GM10847 (cell line): ENCODE measurements around the gene DTNA.

Source experiments
- POLR2A ChIP-seq: IDR thresholded peaks from 2 replicates; pipeline ENCODE4 v1.6.1; 2011; ENCODE audit not compliant: insufficient read length; ENCODE audit errors: extremely low read depth

Gene DTNA

DNA sequence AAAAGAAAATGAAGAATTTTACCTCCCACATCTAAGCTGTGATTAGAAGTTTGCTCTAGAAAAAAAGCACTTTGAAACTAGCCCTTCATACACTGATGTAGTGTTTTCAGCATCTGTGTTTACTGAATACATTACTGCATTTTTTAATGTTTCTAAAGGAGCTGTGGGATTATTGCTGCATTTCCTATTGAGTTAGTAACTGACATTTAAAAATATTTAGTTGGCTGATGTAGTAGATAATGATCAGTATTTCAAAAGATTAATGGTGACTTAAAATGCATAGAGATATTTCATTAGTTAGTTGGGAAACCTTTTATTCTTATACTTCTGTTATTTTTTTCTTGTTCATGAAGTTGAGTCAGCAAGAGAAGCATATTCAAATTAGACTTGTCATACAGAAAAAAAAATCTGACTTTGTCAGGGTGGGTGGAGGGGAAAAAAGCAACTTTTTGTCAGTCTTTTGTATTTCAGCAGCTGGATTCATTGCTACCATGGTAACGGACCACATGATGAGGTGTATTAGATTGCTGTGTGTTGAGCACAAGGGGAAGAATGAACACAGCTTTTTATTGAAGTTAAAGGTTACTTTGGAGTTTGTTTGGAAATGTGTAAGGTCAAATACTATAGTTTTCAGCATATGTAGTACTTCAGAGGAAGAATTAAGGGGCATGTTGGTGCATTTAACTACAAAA is at the start of gene DTNA:
Gene DTNA (plus strand): TSS at position 549 of the 692 bp plus-strand sequence. CDS start 45,679 bp downstream, outside the sequence.
- TF ChIP-seq POLR2A: no peak

DNA sequence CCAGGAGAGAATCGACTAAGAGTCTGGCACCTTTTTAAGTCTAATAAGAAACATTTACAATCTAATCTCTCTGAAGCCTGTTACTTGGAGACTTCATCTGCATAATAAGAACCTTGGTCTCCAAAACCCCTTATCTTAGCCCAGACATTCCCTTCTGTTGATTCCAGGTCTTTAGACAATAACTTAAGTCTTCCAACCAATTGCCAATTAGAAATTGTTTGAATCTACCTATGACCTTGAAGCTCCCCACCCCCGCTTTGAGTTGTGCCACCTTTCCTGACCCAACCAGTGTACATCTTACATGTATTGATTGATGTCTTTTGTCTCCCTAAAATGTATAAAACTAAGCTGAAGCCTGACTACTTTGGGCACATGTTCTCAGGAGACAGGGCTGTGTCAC is 49.5 kb upstream of the DTNA start:
- no peak for TF ChIP-seq POLR2A

DNA sequence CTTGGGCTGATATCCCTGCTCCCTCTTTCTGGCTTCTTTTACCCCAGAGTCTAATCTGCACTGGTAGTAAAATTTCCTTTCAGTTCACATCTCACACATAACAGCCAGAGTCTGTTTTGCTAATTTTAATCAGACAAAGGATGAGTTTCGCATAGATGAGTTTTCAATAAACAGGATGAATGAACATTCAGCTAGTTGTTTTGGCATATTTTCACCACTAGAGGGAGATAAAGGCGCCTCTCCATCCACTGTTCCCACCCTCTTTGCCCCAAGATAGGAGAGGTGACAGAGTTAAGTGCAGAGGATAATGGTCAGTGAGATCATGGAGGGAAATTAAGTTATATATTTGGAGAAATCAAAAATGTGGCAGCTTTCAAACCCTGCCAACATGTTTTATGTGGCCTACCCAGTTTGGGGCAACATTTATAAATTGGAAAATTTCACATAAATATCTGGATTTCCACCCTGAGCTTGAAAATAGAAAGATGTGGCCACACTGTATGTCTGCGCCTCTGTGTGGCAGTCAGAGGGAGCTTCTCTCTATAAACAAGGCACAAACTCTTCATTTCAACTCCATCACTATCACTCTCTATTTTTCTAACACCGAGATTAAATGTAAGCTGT is 48.5 kb upstream of the DTNA start:
- TF ChIP-seq POLR2A: no peak

DNA sequence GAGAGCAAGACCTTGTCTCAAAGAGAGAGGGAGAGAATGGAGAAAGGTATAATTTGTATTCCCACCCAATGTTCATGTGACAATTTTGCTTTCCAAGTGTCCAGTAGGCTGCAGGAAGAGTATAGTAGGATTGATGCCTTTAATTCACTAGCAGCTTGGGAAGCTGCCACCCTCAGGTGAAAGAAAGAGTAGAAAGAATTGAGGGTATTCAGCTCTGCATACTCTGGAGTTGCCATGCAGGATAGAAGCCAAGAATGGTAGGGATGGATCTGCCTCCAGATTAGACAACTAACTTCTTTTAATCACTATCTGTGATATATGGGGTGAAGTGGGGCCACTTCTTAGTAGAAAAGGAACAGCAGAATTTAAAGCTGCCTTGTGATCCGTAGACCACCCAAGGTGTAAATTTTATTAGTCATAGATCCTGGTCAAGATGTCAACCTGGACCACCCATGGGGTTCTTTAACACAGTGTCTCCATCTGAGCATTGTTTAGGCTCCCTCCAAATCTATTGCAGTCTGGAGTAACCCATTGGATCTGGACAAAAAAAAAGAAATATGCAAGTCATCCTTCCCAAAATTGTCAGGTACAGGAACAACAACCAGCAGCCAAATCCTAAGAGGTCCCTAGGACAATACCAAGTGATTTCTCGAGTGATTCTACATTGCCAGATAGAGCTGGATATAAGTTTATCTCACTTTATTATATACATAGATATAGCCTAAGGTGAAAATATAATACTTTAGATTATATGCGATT is 33.1 kb upstream of the DTNA start:
- no peak for TF ChIP-seq POLR2A

DNA sequence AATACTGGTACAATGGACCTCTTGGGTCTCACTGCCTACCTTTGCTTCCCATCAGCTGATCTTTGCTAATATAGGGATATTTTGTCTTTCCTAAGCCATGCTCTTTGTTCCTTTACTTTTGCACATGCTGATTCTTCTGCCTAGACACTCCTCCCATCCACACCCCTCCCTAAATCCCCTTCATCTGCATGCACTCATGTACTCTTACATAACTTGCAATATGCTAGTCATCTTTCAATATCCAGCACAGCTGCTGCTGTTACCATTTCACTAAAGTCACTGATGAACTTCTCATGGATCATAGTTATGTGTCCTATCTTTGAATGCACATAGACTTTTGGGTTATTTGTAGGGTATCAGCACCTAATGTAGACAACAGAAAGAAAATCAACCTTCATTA is 18.5 kb upstream of the DTNA start:
- no peak for TF ChIP-seq POLR2A

DNA sequence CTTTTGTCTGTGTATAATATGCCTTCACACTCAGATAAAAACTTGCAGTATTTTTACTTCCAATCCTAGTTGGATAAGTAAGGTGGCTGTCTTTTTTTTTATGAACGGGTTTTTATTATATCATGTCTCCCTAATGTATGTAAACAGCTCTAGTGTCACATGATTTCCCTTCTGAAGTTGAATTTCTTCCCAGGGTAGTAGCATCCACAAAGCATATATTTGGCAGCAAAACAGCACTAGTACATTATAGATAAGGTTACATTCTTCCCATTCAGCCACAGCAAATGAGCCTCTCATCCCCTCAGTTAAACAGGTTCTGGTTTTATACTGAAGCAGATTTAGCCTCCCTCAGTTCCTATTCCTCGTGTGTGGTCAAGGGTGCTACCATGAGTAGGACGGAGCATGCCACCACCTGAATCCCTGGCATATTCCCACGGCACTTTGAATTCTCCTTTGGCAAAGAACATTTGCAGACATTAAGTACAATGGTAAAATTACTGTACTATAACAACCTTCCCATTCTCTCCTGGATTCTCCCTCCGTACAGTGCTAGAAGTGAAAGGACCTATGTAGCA is 15.4 kb upstream of the DTNA start:
- no peak for TF ChIP-seq POLR2A

DNA sequence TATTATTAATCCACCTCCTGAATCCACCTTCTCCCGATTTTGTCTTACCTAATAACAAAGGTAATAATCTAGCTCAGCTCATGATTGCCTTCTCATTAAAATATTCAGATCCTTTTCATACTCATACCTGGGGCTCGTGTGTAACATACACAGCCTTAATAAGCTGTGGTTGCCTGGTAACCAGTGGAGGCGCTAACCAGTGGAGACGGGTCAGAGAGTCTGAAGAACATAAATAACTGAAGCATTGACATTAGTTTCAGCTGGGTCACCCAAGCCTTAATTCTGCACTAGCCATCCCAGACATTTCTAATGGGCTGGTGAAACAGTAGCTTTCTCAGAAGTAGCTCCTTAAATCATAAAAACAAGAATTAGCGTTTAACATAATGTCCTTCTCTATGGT is 14.8 kb upstream of the DTNA start:
- no peak for TF ChIP-seq POLR2A

DNA sequence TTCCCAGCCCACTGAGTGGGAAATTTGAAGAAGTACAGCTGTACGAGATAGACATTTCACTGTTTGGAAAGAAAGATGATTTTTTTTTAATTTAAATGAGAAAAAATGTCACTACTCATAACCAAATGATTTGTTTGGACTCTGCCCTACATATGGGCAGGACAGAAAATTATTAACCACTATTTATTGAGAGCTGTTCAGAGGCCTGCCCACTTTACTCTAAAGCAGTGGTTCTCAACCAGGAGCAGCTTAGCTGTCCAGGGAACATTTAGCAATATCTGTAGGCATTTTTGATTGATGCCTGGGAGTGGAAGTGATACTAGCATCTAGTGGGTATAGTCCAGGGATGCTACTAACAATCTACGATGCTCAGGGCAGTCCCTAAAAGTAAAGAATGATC is 13.4 kb upstream of the DTNA start:
- TF ChIP-seq POLR2A: no peak

DNA sequence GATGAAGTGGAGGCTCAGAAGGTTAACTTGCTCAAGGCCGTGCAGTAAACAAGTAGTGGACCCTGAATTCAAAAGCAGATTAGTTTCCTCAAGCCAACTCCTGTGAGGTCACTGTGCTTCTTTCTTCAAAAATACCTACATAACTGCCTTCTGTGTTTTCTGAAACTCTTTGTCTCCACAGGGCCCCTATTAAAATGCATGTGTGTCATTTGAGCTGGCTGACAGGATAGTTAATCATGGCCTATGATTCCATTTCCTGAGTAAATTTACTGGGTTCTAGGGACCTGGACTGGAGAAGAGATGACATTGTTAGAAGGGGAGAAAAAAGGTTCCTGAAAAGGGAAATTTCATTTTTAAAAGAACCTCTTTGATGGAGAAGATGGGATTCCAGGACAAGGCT is 12.9 kb upstream of the DTNA start:
- TF ChIP-seq POLR2A: no peak

DNA sequence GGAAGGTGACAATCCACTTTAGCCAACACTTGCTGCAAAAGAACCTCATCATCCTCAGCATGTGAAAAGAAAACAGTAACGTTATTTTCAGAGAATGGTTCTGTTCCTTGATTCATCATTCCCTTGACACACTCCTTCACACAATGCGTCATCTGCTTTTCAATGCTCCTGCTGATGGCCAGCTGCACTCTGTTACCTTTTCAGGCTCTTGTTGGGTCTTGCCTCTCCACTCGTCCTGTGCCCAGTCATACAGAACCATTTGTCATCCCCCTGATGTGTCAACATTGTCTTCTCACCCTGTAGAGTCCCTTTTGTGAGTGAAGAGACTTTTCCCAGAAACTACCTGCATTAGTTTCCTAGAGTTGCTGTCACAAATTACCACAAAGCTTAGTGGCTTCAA is 12.2 kb upstream of the DTNA start:
- no peak for TF ChIP-seq POLR2A

DNA sequence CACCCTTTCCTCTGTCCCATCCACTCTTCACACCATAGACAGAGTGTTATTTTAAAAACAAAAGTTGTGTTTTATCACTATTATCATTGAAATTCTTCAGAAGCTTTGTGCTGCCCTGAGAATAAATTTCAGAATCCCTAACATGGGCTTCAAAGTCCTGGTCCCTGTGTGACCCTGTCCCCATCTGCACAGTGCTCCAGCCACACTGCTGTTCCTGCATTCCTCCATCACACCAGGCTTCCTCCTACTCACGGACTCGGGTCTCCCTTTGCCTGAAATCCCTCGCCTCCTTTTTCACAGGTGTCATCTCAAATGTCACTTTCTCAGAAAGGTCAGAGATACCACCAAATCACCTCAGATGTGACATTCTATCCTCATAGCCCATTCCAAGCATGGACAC is 8.2 kb upstream of the DTNA start:
- TF ChIP-seq POLR2A: no peak

DNA sequence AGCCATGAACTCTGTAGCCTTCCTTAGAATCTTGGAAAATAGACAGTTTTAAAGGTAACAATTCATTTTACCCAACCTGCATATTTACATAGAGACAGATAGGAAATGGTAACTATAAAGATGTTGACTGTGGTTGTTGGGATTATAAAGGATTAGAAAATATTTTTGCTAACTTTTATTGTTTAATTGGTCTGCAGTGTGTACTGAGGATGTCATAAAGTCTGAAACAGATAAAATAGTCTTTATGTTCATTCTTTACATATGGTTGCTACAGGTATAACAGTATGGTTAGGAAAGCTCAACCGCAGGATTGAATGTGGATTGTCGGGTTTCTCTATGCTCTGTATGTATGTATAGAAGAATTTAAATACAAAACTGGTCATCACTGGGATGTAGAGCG is 7.3 kb upstream of the DTNA start:
- TF ChIP-seq POLR2A: no peak

DNA sequence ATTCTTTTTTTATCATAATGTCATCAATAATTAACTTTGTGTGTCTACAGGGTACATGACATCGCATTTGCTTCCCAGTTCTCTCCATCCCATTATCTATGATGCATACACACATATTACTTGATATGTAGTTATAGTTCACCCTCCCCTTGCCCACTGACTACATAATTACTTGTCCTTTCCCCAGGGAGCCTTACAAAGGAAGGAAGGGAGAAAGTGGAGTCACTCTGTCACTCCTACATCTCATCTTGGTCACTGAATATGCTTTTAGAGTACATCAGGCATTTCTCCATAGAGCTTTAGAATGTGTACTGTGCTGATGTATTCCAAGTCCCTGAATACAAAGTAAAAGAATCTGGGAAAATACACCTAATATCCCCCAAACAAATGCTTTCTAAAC is 6.0 kb upstream of the DTNA start:
- no peak for TF ChIP-seq POLR2A

DNA sequence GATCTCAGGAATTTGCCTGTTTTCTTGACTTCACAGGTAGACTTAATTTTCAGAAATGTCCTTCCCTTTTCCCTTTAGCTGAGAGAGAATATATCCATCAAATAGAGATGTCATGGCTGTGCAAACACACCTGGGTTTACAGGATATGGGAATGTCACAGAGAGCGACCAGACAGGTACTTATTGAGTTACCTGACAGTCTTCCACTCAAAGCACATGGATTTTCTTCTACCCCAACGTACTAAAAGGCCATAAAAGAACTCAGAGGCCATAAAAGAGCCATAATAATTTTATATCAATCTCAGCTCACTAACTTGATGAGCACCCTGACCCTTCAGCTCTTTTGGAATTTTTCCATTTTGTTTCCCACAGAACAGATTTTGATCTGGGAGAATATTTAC is 5.3 kb upstream of the DTNA start:
- TF ChIP-seq POLR2A: no peak

DNA sequence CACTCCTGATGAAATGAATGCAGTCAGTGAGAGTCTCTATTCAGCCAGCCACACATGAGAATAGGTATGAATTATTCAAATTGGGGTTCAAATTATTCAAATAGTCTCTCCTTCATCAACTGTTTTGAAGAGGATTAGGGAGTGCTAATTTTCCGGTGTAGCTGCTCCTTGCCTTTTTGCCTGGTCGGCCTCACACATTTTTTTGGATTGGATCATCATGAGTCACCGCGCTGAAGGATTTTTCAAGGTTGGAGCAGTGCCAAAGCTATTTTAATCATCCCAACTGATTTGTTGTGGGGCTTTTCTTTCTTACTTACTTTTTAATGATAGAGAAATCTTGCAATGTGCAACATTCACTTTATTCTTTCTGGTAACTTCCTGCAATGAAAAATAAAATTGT is 2.4 kb upstream of the DTNA start:
- no peak for TF ChIP-seq POLR2A

DNA sequence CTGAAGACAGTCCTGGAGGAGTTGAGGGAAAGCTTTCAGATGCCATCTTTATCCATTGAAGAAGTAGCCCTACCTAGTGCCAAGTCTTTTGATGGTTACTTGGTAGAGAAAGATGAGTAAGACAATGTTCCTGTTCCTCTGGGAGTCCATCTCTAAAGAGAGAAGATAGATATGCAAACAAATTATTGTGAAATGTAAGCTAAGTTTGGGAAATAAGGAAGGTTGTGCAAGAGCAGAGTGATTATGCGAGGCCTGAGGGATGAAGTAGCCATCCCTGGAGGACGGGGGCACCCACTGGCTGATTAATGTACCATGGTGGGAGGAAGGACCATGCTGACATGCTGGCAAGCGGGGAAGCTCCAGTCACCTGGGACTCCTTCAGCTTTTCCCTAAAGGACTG is 994 bp upstream of the DTNA start:
- TF ChIP-seq POLR2A: no peak
